IMR-90 (cell line): ENCODE data around the gene DNM2. TPM values are rescaled to one million over a fixed set of nuclear protein-coding genes. Genes with fewer than 3 reads are reported as not detected.

ENCODE experiments used
- ATAC-seq: fragments of 200-7000 bp; cut with Tn5 transposase; 2 replicates; pipeline ENCODE4 v1.9.1; 2020; ENCODE audit warnings: low read depth, mild to moderate bottlenecking, moderate library complexity
- BruUV-seq: library from RNA; stranded (reverse); fragments of 400-500 nt; replicated peaks from 2 replicates; lab custom pipeline; 2021; lab: Mats Ljungman, UMichigan
- CTCF ChIA-PET: fragments of 300-600 bp; formaldehyde crosslinking; extraction: SDS; loops from one replicate; lab custom pipeline; 2021; ENCODE audit warnings: antibody characterized with exemption; lab: Yijun Ruan, JAX
- POLR2A ChIA-PET: fragments of 300-600 bp; sonication (Branson Sonifier 250); formaldehyde crosslinking; loops from one replicate; lab custom pipeline; 2022; ENCODE audit warnings: antibody characterized with exemption; ENCODE audit not compliant: unreplicated experiment; lab: Charles Lee
- DNase-seq: peaks from one replicate; pipeline ENCODE4 v3.0.0; 2013
- H2AFZ ChIP-seq: replicated peaks from 2 replicates; pipeline ENCODE3; 2013; ENCODE audit warnings: low read length, mild to moderate bottlenecking; ENCODE audit not compliant: poor library complexity
- H2AK5ac ChIP-seq: 2 replicates; pipeline ENCODE4 v1.6.1; 2013; ENCODE audit warnings: low read depth, low read length, inconsistent platforms
- H2AK9ac ChIP-seq: replicated peaks from 2 replicates; pipeline ENCODE3; 2013; ENCODE audit warnings: mild to moderate bottlenecking, low read depth, low read length, moderate library complexity; ENCODE audit not compliant: poor library complexity
- H2BK120ac ChIP-seq: 2 replicates; pipeline ENCODE4 v1.6.1; 2013; ENCODE audit warnings: low read depth, low read length, inconsistent platforms
- H2BK15ac ChIP-seq: 3 replicates; pipeline ENCODE4 v1.6.1; 2013; ENCODE audit warnings: low read depth, low read length, inconsistent platforms
- H2BK20ac ChIP-seq: 2 replicates; pipeline ENCODE4 v1.6.1; 2013; ENCODE audit warnings: low read depth, mild to moderate bottlenecking, inconsistent platforms, low read length, moderate library complexity
- H2BK5ac ChIP-seq: 2 replicates; pipeline ENCODE4 v1.6.1; 2013; ENCODE audit warnings: mild to moderate bottlenecking, low read depth, low read length, inconsistent platforms; ENCODE audit not compliant: poor library complexity, severe bottlenecking
- H3K14ac ChIP-seq: replicated peaks from 2 replicates; pipeline ENCODE4 v1.6.1; 2013; ENCODE audit warnings: low read depth, low read length, inconsistent platforms
- H3K18ac ChIP-seq: 2 replicates; pipeline ENCODE4 v1.6.1; 2013; ENCODE audit warnings: low read depth, low read length, control low read depth
- H3K23ac ChIP-seq: 2 replicates; pipeline ENCODE4 v1.6.1; 2013; ENCODE audit warnings: low read depth, low read length, inconsistent platforms
- H3K27ac ChIP-seq: 2 replicates; pipeline ENCODE4 v1.5.1; 2013; ENCODE audit warnings: mild to moderate bottlenecking, control low read depth, low read length; ENCODE audit not compliant: insufficient read depth
- H3K27me3 ChIP-seq: 2 replicates; pipeline ENCODE4 v1.6.1; 2013; ENCODE audit warnings: low read length; ENCODE audit not compliant: control insufficient read depth, insufficient read depth
- H3K36me3 ChIP-seq: 2 replicates; pipeline ENCODE4 v1.6.1; 2013; ENCODE audit warnings: low read length, mixed read lengths; ENCODE audit not compliant: control insufficient read depth, insufficient read depth
- H3K4ac ChIP-seq: 2 replicates; pipeline ENCODE4 v1.6.1; 2013; ENCODE audit warnings: low read depth, low read length, inconsistent platforms
- H3K4me1 ChIP-seq: 2 replicates; pipeline ENCODE4 v1.6.1; 2013; ENCODE audit warnings: low read length, mixed read lengths; ENCODE audit not compliant: control insufficient read depth, insufficient read depth
- H3K4me2 ChIP-seq: 2 replicates; pipeline ENCODE4 v1.6.1; 2013; ENCODE audit warnings: low read depth, mild to moderate bottlenecking, control low read depth, low read length, moderate library complexity
- H3K4me3 ChIP-seq: 2 replicates; pipeline ENCODE4 v1.5.1; 2013; ENCODE audit warnings: low read depth, mild to moderate bottlenecking, control low read depth, low read length, moderate library complexity; ENCODE audit not compliant: insufficient read depth
- H3K56ac ChIP-seq: 2 replicates; pipeline ENCODE4 v1.6.1; 2013; ENCODE audit warnings: low read length, inconsistent platforms; ENCODE audit not compliant: insufficient read depth; ENCODE audit errors: extremely low read depth
- H3K79me1 ChIP-seq, 2 experiments: 2 replicates each; pipeline ENCODE4 v1.6.1; 2013; ENCODE audit warnings: low read length in 2 of 2, inconsistent platforms in 1 of 2, low read depth in 1 of 2
- H3K9ac ChIP-seq: 2 replicates; pipeline ENCODE4 v1.6.1; 2013; ENCODE audit warnings: low read depth, low read length, control low read depth
- H3K9me1 ChIP-seq: 2 replicates; pipeline ENCODE4 v1.6.1; 2013; ENCODE audit warnings: low read length, inconsistent platforms; ENCODE audit not compliant: insufficient read depth
- H3K9me3 ChIP-seq: 2 replicates; pipeline ENCODE4 v1.6.1; 2013; ENCODE audit warnings: low read length; ENCODE audit not compliant: control insufficient read depth, insufficient read depth
- H4K20me1 ChIP-seq: 2 replicates; pipeline ENCODE4 v1.6.1; 2013; ENCODE audit warnings: low read length, inconsistent platforms; ENCODE audit not compliant: insufficient read depth
- H4K5ac ChIP-seq: 2 replicates; pipeline ENCODE4 v1.6.1; 2013; ENCODE audit warnings: mild to moderate bottlenecking, low read depth, low read length, control low read depth
- H4K8ac ChIP-seq, 2 experiments: 2 replicates each; pipeline ENCODE4 v1.6.1; 2013; ENCODE audit warnings: low read depth in 2 of 2, low read length in 2 of 2, control low read depth in 1 of 2, inconsistent platforms in 1 of 2
- H4K91ac ChIP-seq: 2 replicates; pipeline ENCODE4 v1.6.1; 2013; ENCODE audit warnings: low read depth, low read length, inconsistent platforms; ENCODE audit not compliant: insufficient read depth
- BHLHE40 ChIP-seq: fragments of 150-350 bp; IDR thresholded peaks from 2 replicates; pipeline ENCODE4 v1.6.1; 2016; ENCODE audit warnings: mild to moderate bottlenecking, low read depth, low read length
- CEBPB ChIP-seq: IDR thresholded peaks from 2 replicates; pipeline ENCODE4 v1.6.1; 2012; ENCODE audit warnings: low read depth, low read length, improper control_type of control experiment
- CHD1 ChIP-seq: IDR thresholded peaks from 2 replicates; pipeline ENCODE4 v1.6.1; 2012; ENCODE audit warnings: low read depth, low read length, improper control_type of control experiment
- CTCF ChIP-seq: conservative IDR thresholded peaks from 2 replicates; pipeline ENCODE4 v1.5.1; 2012; ENCODE audit warnings: mild to moderate bottlenecking, low read depth, low read length, improper control_type of control experiment
- FOS ChIP-seq: fragments of 150-350 bp; IDR thresholded peaks from 2 replicates; pipeline ENCODE4 v1.6.1; 2016; ENCODE audit warnings: low read depth, low read length
- MAFK ChIP-seq: IDR thresholded peaks from 2 replicates; pipeline ENCODE4 v1.6.1; 2012; ENCODE audit warnings: low read depth, low read length, improper control_type of control experiment
- MXI1 ChIP-seq: IDR thresholded peaks from 2 replicates; pipeline ENCODE4 v1.6.1; 2012; ENCODE audit warnings: low read depth, mild to moderate bottlenecking, low read length, moderate library complexity, borderline replicate concordance
- POLR2A ChIP-seq: IDR thresholded peaks from 2 replicates; pipeline ENCODE4 v1.6.1; 2012; ENCODE audit warnings: mild to moderate bottlenecking, low read depth, low read length
- RAD21 ChIP-seq: IDR thresholded peaks from 2 replicates; pipeline ENCODE4 v1.6.1; 2012; ENCODE audit warnings: low read length, improper control_type of control experiment
- RCOR1 ChIP-seq: IDR thresholded peaks from 2 replicates; pipeline ENCODE4 v1.6.1; 2012; ENCODE audit warnings: mild to moderate bottlenecking, low read length, improper control_type of control experiment; ENCODE audit not compliant: insufficient replicate concordance
- RFX5 ChIP-seq: IDR thresholded peaks from 2 replicates; pipeline ENCODE4 v1.8.0; 2012; ENCODE audit warnings: low read depth, mild to moderate bottlenecking, low read length, moderate library complexity
- SMC3 ChIP-seq: fragments of 150-350 bp; IDR thresholded peaks from 2 replicates; pipeline ENCODE4 v1.6.1; 2016; ENCODE audit warnings: low read depth, mild to moderate bottlenecking, antibody characterized with exemption, low read length, moderate library complexity
- WGBS, 2 experiments: methylation state at CpG; one replicate each; pipeline versions ENCODE4 v1.1.5 to v1.1.7; 2013; ENCODE audit warnings: missing lambda C conversion rate in 2 of 2; ENCODE audit not compliant: insufficient read length in 1 of 2; ENCODE audit errors: extremely low coverage in 2 of 2; 5-methylcytosine and 5-hydroxymethylcytosine counted together
- dilution Hi-C: fragments of 300-500 bp; cut with HindIII; formaldehyde crosslinking; loops from one replicate; pipeline ENCODE4 v1.14.3; 2018; ENCODE audit warnings: low sequenced_read_pairs; ENCODE audit not compliant: unreplicated experiment
- in situ Hi-C: fragments of 300-500 bp; cut with MboI; formaldehyde crosslinking; loops from 3 replicates; pipeline ENCODE4 v1.14.3; 2019; ENCODE audit warnings: low sequenced_read_pairs, inconsistent platforms, mixed read lengths
- intact Hi-C: fragments of 100-400 bp; cut with micrococcal nuclease; formaldehyde crosslinking; loops from 2 replicates; pipeline ENCODE4 v1.10.0; 2022
- polyA plus RNA-seq, 3 experiments: library from polyadenylated mRNA; depleted of rRNA; stranded (reverse); fragments of >200 nt; gene quantifications; 2 replicates each; pipeline ENCODE4 v1.2.3, GENCODE V29; 2012; ENCODE audit warnings: low replicate concordance in 1 of 3
- total RNA-seq: library from RNA; depleted of rRNA; stranded (reverse); fragments of >200 nt; gene quantifications from 2 replicates; pipeline ENCODE4 v1.2.3, GENCODE V29; 2012

Gene DNM2
- total and polyA plus RNA-seq, 2 of the 4 experiments (the other 2 are of a cell fraction), result 55.6 to 74.2 TPM

GRCh38 chr19:10812902-10813404, 95.1 kb downstream of the DNM2 start (continued):
- TF ChIP-seq CTCF (0 out of 2 replicates have a peak, but pooled peaks have one; percentile 20), MAFK (peak; percentile 91)

- H2BK15ac ChIP-seq, result no peak overlapping the region
- WGBS, 2 experiments, result 100% methylated on average over 1 of the region's 9 CpGs; no CpG with 5 or more reads in 1 of the 2 experiments
- POLR2A ChIA-PET, result interaction anchor here (0.5 to 1.3 kb wide), 2 partner anchors 21 to 70 kb away, joined by 3 to 4 read pairs; partner anchors contain the start of gene TMED1
- TF ChIP-seq RCOR1, result no peak
- no peak for TF ChIP-seq BHLHE40
- TF ChIP-seq RFX5, result no peak
- no peak for TF ChIP-seq MAFK
- no peak for TF ChIP-seq FOS
- no peak for TF ChIP-seq MXI1
- no peak; the same call in none of the 2 replicates for TF ChIP-seq POLR2A
- TF ChIP-seq SMC3, result no peak
- TF ChIP-seq RAD21, result no peak
- TF ChIP-seq CEBPB, result no peak
- no peak for TF ChIP-seq CHD1
- no peak for TF ChIP-seq CTCF
Measured at GRCh38 chr19:10815007-10815536, 97.2 kb downstream of the DNM2 start.

More at GRCh38 chr19:10815007-10815536, 97.2 kb downstream of the DNM2 start:
- Histone ChIP-seq H2BK120ac (no peak overlapping the region), H3K36me3 (peaks cover 49% of the 10 kb centered on the region), H3K27ac (peak overlapping the region; percentile 53), H4K20me1 (peaks cover 3% of the 10 kb centered on the region), H2BK20ac (no peak overlapping the region), H3K56ac (no peak overlapping the region), H2AK5ac (peak overlapping the region; percentile 66), H3K4me2 (no peak overlapping the region), H3K14ac (0 out of 2 replicates have a peak overlapping the region, but pooled peaks have one; percentile 34), H2AFZ (no peak overlapping the region), H4K91ac (no peak overlapping the region), H4K8ac (peak overlapping the region in 1 of 2 experiments; percentile 14; a peak in 2 of 4 replicates), H3K23ac (peak overlapping the region; percentile 33; the same call in 1 of the 2 replicates), H2BK5ac (peak overlapping the region; percentile 98), H3K9me1 (peaks cover 24% of the 10 kb centered on the region), H3K4me1 (peaks cover 33% of the 10 kb centered on the region), H2AK9ac (peak overlapping the region; percentile 7), H3K18ac (no peak overlapping the region), H3K79me1 (peaks cover 26 to 88% of the 10 kb centered on the region in 2 experiments; a peak in 3 of 4 replicates), H3K27me3 (no peaks in the 10 kb centered on the region), H3K9me3 (no peaks in the 10 kb centered on the region), H4K5ac (no peak overlapping the region), H3K9ac (no peak overlapping the region), H3K4me3 (no peak overlapping the region), H3K4ac (peak overlapping the region; percentile 14)
- ATAC-seq (no peak), DNase-seq (no peak)
- CTCF ChIA-PET, result no interaction called here
- intact Hi-C loops, result no loop called here
- in situ Hi-C loops, result no loop called here
- TSS peak; percentile 18 for BruUV-seq
- dilution Hi-C loops, result no loop called here
